Left lung (tissue), 10 donors: Measurements from ENCODE around the gene PGAP6. TPM values are rescaled to one million over a fixed set of nuclear protein-coding genes. Genes with fewer than 3 reads are reported as not detected.

Experiments used
- ATAC-seq: fragments of 200-7000 bp; cut with Tn5 transposase; one replicate; pipeline ENCODE4 v1.9.1; 2020; ENCODE audit warnings: moderate library complexity
- DNase-seq, 4 donors: peaks; one replicate each; pipeline ENCODE4 v3.0.0-alpha.2; 2013 to 2020
- H3K27ac ChIP-seq, 2 donors: fragments of 200-600 bp; sonication (generic) in 1 of 2; one replicate each; pipeline versions ENCODE4 v1.5.0 to v1.8.0; 2020 to 2021
- H3K27me3 ChIP-seq, 2 donors: fragments of 200-600 bp; sonication (generic) in 1 of 2; one replicate each; pipeline versions ENCODE4 v1.5.0 to v1.8.0; 2020 to 2021
- H3K36me3 ChIP-seq, 2 donors: fragments of 200-600 bp; sonication (generic) in 1 of 2; one replicate each; pipeline versions ENCODE4 v1.5.0 to v1.8.0; 2020 to 2021
- H3K4me1 ChIP-seq, 2 donors: fragments of 200-600 bp; one replicate each; pipeline ENCODE4 v1.8.0; 2021
- H3K4me3 ChIP-seq, 2 donors: fragments of 200-600 bp; sonication (generic) in 1 of 2; one replicate each; pipeline versions ENCODE4 v1.5.0 to v1.8.0; 2020 to 2021; ENCODE audit warnings: mild to moderate bottlenecking in 1 of 2
- H3K9me3 ChIP-seq, 2 donors: fragments of 200-600 bp; sonication (generic) in 1 of 2; one replicate each; pipeline versions ENCODE4 v1.5.0 to v1.8.0; 2020 to 2021
- intact Hi-C, 2 donors: fragments of 100-400 bp; cut with DNase I; formaldehyde crosslinking; loops; one replicate each; pipeline versions ENCODE4 v1.11.2 to v1.14.2; 2022
- polyA plus RNA-seq, 6 donors: library from polyadenylated mRNA; unstranded; fragments of 120-200 nt; gene quantifications; one replicate each; pipeline ENCODE4 v1.2.1, GENCODE V29; 2013; ENCODE audit not compliant: insufficient read length in 6 of 6
- total RNA-seq, 2 donors: library from RNA; stranded (reverse); fragmentation: NEBNext Ultra II Directional; extraction: Animal tissue kit (Norgen Biotek cat#: 25700); gene quantifications; one replicate each; pipeline ENCODE4 v1.2.1, GENCODE V29; 2021
- TF ChIP-seq, protein P1 (sequence below), 2 donors: fragments of 200-600 bp; sonication (generic) in 1 of 2; IDR thresholded peaks; one replicate each; pipeline versions ENCODE4 v1.5.0 to v1.8.0; 2021; ENCODE audit warnings: antibody characterized with exemption in 2 of 2
- donor health status: DM: no; HTN: yes; CAD: no.
- donor health status: DM: no; HTN: no; CAD: no.

Gene PGAP6
- total and polyA plus RNA-seq, 8 donors: 37.3 to 88.4 (median 43.9) TPM

DNA sequence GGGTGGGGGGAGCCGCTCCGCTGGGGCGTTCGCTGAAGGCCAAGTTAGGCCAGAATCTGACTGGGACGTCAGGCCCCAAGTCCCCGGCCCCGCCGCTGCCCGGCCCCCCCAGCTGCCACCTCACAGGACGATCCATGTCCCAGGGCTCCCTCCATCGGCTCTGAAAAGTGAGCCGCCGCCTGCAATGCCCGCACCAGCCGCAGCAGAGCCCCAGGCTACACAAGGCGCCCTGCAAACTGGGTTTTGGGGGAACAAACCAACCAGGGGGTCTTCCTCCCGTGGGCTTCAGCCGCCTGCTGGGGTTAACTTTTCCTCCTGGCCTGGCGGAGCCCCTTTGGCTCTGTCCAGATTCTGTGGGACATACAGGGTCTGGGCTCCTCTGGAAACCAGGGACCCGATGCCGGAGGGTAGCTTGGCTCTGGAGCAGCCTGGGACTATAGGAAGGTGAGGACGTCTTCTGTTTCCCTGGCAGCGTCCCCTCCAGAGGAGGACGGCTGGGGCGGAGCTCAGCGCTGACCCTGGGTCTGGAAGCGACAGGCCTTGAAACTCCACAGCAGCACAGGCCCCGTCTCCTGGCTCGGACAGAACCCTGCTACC, 16.1 kb upstream of the PGAP6 start:
- ATAC-seq (peak; percentile 8), DNase-seq (peak in 3 of 4 donors; percentile 68 to 87 (median 83))
- H3K36me3 ChIP-seq: no peaks in the 10 kb centered on the region
- no peaks in the 10 kb centered on the region for H3K9me3 ChIP-seq
- peaks cover 6 to 41% of the 10 kb centered on the region in 2 donors for H3K4me1 ChIP-seq
- H3K27me3 ChIP-seq: no peaks in the 10 kb centered on the region
- intact Hi-C loops: no loop called here
- peak overlapping the region in 1 of 2 donors; percentile 51 for H3K4me3 ChIP-seq
- peak overlapping the region in 1 of 2 donors; percentile 28 for H3K27ac ChIP-seq
- TF ChIP-seq, protein P1, sequence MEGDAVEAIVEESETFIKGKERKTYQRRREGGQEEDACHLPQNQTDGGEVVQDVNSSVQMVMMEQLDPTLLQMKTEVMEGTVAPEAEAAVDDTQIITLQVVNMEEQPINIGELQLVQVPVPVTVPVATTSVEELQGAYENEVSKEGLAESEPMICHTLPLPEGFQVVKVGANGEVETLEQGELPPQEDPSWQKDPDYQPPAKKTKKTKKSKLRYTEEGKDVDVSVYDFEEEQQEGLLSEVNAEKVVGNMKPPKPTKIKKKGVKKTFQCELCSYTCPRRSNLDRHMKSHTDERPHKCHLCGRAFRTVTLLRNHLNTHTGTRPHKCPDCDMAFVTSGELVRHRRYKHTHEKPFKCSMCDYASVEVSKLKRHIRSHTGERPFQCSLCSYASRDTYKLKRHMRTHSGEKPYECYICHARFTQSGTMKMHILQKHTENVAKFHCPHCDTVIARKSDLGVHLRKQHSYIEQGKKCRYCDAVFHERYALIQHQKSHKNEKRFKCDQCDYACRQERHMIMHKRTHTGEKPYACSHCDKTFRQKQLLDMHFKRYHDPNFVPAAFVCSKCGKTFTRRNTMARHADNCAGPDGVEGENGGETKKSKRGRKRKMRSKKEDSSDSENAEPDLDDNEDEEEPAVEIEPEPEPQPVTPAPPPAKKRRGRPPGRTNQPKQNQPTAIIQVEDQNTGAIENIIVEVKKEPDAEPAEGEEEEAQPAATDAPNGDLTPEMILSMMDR (IDR thresholded peaks at IDR 0.05): peak; percentile 22 to 47

DNA sequence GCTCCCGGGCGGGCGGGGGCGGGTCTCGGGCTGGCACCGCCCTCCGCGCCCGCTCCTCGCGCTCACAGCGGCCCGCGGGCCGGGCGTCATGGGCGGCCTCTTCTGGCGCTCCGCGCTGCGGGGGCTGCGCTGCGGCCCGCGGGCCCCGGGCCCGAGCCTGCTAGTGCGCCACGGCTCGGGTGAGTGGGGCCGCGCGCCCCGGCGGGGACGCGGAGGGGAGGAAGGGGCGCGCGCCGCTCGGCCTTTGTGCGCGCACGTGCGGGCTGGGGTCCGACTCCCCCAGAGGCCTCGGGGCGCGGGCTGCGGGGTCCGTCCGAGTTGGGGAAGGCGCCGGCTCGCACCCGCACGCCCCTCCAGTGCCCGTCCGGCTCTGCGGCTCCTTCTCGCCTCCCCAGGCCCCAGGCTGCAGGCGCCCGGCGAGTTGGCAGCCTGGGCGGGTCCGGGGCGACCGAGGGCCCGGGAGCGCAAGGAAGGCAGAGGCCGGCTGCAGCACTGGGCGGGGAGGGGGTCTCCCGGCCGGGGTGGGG, 15.4 kb upstream of the PGAP6 start, which contains the start of gene NME4:
NME4 (plus strand) TSS at position 65 of the 527 bp plus-strand sequence; CDS start at position 89, 24 bp downstream.
- TF ChIP-seq, protein P1 (IDR thresholded peaks at IDR 0.05): no peak
- Histone ChIP-seq H3K9me3 (no peaks in the 10 kb centered on the region), H3K4me3 (peak within 1 kb of the TSS; percentile 51 to 58), H3K36me3 (no peaks in the 10 kb centered on the region), H3K27me3 (no peaks in the 10 kb centered on the region), H3K27ac (peak within 1 kb of the TSS; percentile 68 to 72), H3K4me1 (peaks cover 0 to 39% of the 10 kb centered on the region in 2 donors)
- ATAC-seq: no peak
- DNase-seq: peak in 2 of 4 donors; percentile 41 to 86
- intact Hi-C loops: no loop called here

DNA sequence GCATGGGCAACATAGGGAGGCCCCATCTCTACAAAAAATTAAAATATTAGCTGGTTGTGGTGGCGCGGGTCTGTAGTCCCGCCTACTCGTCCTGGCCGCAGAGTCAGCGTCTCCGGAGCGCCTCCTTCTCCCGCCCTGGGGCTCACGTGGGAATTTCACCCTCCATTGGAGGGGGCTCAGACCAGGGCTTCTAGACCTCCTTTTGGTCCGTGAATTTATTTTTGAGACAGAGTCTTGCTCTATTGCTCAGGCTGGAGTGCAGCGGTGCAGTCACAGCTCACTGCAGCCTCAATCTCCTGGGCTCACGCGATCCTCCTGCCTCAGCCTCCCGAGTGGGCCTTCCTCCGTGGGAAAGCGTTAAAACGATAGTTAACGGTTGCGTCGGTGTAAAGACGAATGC, 14.8 kb upstream of the PGAP6 start:
- intact Hi-C loops: no loop called here

DNA sequence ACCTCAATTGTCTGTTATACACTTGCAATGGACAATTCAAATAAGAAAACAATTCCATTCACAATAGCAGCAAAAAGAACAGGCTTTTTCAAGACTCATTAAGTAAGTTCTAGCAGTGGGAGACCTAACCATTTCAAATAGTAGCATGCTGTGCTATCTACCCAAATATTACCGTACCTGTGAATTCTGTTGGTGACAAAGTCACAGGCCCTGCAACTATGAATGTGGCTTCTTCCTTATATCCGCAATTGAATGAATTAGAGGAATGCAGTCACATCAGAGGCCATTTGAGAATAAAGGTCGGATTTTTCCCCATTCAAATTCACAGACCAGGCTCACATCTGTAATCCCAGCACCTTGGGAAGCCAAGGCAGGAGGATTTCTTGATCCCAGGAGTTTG, 14.4 kb upstream of the PGAP6 start:
- no peaks in the 10 kb centered on the region for H3K9me3 ChIP-seq
- H3K4me3 ChIP-seq: peak overlapping the region in 1 of 2 donors; percentile 51
- DNase-seq (no peak), ATAC-seq (no peak)
- no peaks in the 10 kb centered on the region for H3K27me3 ChIP-seq
- H3K36me3 ChIP-seq: no peaks in the 10 kb centered on the region
- TF ChIP-seq, protein P1 (IDR thresholded peaks at IDR 0.05): no peak
- peak overlapping the region; percentile 48 to 72 for H3K27ac ChIP-seq
- peaks cover 0 to 37% of the 10 kb centered on the region in 2 donors for H3K4me1 ChIP-seq
- intact Hi-C loops: no loop called here

More for the DNA sequence above, 14.8 kb upstream of the PGAP6 start:
- ATAC-seq (peak; percentile 30), DNase-seq (peak in 1 of 4 donors; percentile 65)
- peak overlapping the region; percentile 48 to 72 for H3K27ac ChIP-seq
- peak overlapping the region; percentile 17 to 51 for H3K4me3 ChIP-seq
- H3K36me3 ChIP-seq: no peaks in the 10 kb centered on the region
- no peaks in the 10 kb centered on the region for H3K27me3 ChIP-seq
- H3K4me1 ChIP-seq: peaks cover 0 to 37% of the 10 kb centered on the region in 2 donors
- no peaks in the 10 kb centered on the region for H3K9me3 ChIP-seq
- TF ChIP-seq, protein P1 (IDR thresholded peaks at IDR 0.05): no peak

DNA sequence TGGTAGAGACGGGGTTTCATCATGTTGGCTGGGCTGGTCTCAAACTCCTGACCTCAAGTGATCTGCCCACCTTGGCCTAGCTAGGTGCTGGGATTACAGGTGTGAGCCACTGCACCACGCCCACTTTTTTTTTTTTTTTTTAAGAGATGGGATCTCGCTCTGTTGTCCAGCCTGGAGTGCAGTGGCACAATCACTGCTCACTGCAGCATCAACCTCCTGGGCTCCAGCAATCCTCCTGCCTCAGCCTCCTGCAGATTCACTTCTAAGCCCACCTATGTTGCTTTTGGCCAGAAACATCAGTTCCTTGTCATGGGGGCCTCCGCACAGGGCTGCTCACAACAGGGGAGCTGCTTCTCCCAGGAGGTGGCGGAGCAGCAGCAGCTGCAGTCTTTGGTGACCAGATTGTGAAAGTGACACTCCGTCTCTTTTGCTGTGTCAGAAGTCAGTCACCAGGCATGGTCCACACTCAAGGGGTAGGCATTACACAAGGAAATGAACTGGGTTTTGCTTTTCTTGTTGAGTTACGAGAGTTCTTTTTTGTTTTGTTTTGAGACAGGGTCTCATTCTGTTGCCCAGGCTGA, 10.8 kb upstream of the PGAP6 start:
- Histone ChIP-seq H3K27me3 (no peaks in the 10 kb centered on the region), H3K4me3 (no peak overlapping the region), H3K27ac (no peak overlapping the region), H3K36me3 (no peaks in the 10 kb centered on the region), H3K9me3 (no peaks in the 10 kb centered on the region), H3K4me1 (peaks cover 0 to 16% of the 10 kb centered on the region in 2 donors)
- TF ChIP-seq, protein P1 (IDR thresholded peaks at IDR 0.05): no peak
- intact Hi-C loops: no loop called here
- DNase-seq: no peak
- no peak for ATAC-seq
